NCI-H146 treated with DMSO at 0.1 percent for 48 hours (cell line): ENCODE data around the gene OCLN.
"Not testable (repeated sequence)": the region's sequence is repeated elsewhere in the genome, so short reads cannot be mapped to it uniquely, and the experiment has no call there.

ENCODE experiments used
- DNase-seq: peaks from one replicate; lab custom pipeline; 2025; ENCODE audit not compliant: unreplicated experiment; lab: John Stamatoyannopoulos, UW

OCLN gene

DNA sequence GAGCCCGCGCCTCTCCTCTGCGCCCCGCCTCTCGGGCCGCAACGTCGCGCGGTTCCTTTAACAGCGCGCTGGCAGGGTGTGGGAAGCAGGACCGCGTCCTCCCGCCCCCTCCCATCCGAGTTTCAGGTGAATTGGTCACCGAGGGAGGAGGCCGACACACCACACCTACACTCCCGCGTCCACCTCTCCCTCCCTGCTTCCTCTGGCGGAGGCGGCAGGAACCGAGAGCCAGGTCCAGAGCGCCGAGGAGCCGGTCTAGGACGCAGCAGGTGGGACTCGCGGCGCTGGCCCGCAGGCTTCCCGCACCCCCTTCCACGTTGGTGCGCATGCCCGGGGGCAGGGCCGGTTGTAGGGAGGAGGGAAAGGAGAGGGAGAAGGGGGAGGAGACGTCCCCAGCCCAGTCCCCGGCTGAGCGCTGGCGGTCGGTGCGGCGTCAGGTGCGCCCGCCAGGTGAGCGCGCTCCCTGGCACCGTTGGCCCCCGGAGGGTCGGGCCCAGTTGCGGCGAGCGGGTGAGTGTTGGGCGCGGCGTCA lies at the start of gene OCLN:
TSS of gene OCLN (plus strand) at position 400 of the 532 bp plus-strand sequence. CDS start 11,455 bp downstream, outside the sequence.
- peak; percentile 78 for DNase-seq

DNA sequence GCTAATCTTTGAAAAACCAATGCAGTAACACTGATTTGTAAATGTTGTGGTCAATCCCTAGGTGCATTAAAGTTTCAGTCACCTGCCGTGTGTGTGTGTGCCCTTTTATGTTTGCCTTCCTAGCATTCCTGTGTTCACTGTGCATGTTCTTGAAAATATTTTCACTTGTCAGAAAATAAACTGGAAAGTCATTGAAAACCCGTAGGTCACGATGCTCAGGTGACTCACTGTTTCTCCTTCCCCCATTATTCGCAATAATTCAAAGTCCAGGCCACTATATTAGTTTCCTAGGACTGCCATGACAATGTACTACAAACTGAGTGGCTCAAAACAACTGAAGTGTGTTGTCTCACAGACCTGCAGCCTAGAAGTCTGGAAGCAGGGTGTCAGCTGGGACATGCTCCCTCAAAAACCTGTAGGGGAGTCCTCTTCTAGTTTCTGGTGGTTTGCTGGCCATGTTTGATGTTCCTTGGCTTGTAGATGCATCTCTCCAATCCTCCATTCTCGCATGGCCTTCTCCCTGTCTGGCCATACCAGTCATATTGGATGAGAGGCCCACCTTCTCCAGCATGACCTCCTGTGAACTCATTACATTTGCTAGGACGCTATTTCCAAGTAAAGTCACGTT lies 48.3 kb upstream of the OCLN start:
- DNase-seq: no peak

DNA sequence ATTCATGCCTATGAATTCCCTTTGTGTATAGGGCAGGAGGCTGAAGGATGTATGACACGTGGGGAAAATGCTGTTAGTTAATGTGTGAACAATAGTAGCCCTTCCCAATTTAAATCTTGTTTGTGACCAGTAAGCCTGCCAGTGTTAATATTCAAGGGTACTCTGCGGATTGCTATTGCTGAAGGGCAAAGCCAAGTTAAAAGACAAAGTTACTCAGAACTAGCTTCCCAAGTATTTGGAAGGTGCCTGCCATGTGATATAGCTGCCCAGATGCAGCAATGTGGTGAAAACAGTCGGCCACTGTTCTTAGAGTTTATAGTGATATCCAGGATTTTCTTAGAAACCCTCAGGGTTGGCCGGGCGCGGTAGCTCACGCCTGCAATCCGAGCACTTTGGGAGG lies 43.1 kb upstream of the OCLN start:
- no peak for DNase-seq

- DNase-seq: no peak
These were observed 42.5 kb upstream of the OCLN start for GRCh38 chr5:69450116-69450515.

- DNase-seq: not testable (repeated sequence)
These were observed 42.1 kb upstream of the OCLN start for GRCh38 chr5:69450527-69450926.

- no peak for DNase-seq
These were observed 40.5 kb upstream of the OCLN start for GRCh38 chr5:69451941-69452647.

- DNase-seq: not testable (repeated sequence)
These were observed 39.1 kb upstream of the OCLN start for GRCh38 chr5:69453487-69453886.

DNA sequence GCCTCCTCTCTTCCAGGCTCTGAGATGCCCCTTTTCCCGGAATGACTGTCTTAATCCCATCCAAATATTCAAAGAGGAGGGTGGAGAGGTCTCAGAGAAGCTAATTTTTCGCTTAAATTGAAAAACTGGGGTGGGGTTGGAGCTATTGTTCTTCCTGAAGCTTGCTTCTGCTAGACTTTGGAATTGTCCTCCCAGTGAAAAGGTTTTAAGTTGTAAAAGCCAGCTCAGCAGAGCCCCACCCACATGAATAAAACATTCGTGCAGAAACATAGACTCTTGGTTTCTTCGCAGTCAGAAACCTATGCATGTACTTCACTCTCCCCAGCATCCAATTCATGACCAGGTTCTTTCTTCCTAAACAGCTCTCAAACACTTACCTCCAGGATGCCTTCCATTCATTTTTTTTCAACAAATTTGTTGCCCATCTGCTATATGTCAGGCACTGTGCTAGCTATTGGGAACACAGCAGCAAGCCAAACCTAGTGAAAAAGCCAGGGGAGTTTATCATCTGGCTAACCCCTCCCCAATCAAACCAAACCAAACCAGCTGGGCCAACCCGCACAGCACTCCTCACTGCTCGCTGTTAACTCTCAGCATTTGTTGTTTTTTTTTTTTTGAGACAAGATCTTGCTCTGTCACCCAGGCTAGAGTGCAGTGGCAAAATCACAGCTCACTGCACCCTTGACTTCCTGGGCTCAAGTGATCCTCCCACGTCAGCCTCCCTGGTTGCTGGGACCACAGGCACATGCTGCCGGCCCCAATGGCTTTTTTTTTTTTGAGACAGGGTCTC lies 37.9 kb upstream of the OCLN start:
- no peak for DNase-seq

DNA sequence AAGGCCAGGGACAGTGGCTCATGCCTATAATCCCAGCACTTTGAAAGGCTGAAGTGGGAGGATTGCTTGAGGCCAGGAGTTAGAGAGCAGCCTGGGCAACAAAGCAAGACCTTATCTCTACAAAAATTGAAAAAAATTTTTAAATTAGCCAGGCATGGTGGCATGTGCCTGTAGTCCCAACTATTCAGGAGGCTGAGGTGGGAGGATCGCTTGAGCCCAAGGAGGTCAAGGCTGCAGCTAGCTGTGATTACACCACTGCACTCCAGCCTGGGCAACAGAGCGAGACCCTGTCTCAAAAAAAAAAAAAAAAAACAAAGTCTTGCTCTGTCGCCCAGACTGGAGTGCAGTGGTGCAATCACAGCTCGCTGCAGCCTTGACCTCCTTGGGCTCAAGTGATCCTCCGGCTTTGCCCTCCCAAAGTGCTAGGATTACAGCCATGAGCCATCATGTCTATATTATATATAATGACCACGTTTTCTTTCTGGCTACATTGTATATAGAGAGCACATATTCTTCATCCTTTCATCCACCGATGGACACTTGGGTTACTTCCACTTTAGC lies 37.1 kb upstream of the OCLN start:
- DNase-seq: not testable (repeated sequence)

DNA sequence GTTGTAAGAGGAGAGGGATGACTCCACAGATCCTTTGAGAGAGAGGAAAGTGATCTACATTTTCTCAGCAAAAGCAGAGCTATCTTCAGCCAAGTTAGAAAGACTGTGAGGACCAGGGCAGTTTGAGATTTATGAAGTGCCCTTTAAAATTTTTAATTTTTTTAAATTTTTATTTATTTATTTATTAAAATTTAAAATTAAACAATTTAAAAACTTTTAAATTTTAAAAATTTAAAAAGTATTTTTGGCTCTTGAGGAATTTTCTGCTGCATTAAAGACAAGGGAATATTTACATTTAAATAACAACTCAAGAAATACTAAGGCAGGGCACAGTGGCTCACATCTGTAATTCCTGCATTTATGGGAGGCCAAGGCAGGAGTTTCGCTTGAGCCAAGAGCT lies 30.4 kb upstream of the OCLN start:
- no peak for DNase-seq

DNA sequence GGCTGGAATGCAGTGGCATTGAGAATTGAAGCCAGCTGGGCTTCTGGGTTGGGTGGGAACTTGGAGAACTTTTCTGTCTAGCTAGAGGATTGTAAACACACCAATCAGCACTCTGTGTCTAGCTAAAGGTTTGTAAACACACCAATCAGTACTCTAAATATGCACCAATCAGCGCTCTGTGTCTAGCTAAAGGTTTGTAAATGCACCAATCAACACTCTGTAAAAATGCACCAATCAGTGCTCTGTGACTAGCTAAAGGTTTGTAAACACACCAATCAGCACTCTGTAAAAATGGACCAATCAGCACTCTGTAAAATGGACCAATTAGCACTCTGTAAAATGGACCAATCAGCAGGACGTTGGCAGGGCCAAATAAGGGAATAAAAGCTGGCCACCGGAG lies 26.2 kb upstream of the OCLN start:
- not testable (repeated sequence) for DNase-seq

DNA sequence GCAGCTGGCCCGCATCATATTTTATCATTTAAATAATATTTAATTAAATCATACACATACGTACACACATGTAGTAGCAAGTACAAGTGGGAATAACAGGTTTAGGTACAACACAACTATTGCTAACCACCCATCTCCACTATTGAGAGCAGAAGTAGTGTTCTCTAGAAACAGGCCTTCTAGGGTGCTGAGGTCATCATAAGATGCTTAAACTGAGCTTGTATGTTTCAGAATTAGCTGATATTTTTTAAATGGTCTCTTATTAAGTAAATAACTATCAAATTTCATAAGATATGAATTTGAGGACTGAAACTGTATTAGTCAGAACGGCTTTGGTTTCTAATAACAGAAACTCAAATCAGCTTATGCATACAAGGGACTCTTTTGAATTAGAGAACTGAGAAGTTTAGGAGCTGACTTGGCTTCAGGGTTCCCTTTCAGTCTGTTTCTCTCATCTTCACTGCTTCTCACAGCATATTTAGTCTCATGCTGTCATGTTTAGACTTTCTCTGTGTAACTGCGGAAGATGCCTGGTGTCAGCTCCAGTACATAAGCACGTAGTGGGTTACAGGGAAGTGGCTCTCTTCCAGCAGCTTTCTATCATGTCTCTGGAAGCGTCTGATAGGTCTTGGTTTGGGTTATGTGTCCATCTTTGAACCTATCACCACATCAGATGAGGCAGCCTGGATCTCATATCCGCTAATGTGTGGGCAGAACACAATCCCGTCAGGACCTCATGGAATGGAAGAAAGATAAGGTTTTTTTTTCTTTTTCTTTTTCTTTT lies 25.0 kb upstream of the OCLN start:
- no peak for DNase-seq

- DNase-seq: no peak
These were observed 24.0 kb upstream of the OCLN start for GRCh38 chr5:69468631-69469030.

- not testable (repeated sequence) for DNase-seq
These were observed 21.1 kb upstream of the OCLN start for GRCh38 chr5:69471516-69471915.

DNA sequence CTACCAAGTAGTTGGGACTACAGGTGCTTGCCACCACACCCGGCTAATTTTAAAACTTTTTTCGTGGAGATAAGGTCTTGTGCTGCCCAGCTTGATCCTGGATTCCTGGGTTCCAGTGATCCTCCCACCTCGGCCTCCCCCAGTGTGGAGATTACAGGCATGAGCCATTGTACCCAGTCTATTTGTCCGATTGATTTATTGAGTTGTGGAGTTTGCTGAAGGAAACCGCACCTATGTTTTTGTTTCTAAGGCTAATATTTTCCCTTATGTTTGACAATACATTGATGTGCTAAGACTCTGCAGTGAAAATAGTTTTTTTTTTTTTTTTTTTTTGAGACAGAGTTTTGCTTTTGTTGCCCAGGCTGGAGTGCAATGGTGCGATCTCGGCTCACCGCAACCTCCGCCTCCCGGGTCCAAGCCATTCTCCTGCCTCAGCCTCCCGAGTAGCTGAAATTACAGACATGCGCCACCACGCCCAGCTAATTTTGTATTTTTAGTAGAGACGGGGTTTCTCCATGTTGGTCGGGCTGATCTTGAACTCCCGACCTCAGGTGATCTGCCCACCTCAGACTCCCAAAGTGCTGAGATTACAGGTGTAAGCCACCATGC lies 20.0 kb upstream of the OCLN start:
- not testable (repeated sequence) for DNase-seq

DNA sequence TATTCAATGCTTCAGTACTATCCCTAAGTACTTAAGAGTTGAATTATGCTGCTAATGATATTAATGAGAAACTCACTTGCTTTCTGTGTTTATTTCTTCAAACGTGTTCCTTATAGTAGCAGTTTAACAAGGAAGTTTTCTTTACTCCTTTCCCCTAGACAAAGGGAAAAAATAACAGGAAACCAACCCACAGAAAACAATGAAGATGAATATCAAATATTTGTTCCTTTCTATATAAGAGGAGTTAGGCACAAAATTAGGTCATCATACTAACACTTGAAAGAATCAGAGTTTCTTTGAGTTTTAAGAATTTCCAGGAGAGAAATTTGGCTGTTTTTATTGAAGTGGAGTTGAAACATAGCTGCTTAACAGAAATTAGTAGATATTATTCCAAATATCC lies 15.4 kb upstream of the OCLN start:
- no peak for DNase-seq

GRCh38 chr5:69478296-69478695 lies 14.3 kb upstream of the OCLN start:
- not testable (repeated sequence) for DNase-seq

GRCh38 chr5:69484891-69485290 lies 7.7 kb upstream of the OCLN start:
- DNase-seq: no peak

DNA sequence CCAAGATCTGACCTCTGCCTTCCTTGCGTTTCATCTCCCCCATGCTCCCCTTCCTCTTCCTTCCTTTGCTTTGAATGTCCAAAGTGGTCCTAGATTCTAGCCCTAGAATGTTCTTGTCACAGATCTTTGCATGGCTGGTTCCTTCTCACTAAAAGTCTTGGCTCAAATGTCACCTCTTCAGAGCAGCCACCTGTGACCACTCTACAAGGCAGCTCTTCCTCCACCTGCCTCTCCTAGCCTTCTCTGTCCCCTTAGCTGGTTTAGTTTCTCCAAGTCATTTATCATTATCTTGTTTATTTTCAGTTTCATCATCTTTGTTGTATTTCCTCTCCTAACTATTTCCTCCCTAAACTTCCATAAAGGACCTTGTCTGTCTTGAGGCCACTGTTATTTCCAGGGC lies 7.1 kb upstream of the OCLN start:
- DNase-seq: no peak

- no peak for DNase-seq
These were observed 3.3 kb upstream of the OCLN start for GRCh38 chr5:69489246-69489645.
